K562 (cell line): ENCODE measurements around the gene APBB2. TPM values are rescaled to one million over a fixed set of nuclear protein-coding genes. Genes with fewer than 3 reads are reported as not detected.

Source experiments
- ATAC-seq: fragments of 200-7000 bp; cut with Tn5 transposase; 3 replicates; pipeline ENCODE4 v1.9.1; 2020; ENCODE audit warnings: moderate library complexity
- BruUV-seq: library from RNA; stranded (reverse); fragments of 400-500 nt; replicated peaks from 2 replicates; lab custom pipeline; 2021; lab: Mats Ljungman, UMichigan
- CTCF ChIA-PET: fragments of 300-600 bp; formaldehyde crosslinking; extraction: SDS; loops from one replicate; lab custom pipeline; 2021; ENCODE audit warnings: low intra/inter-chr PET ratio; lab: Yijun Ruan, JAX
- POLR2A ChIA-PET: fragments of 300-600, 350-650 bp; sonication (Branson Sonifier 250); formaldehyde crosslinking; extraction: SDS; loops from one replicate; lab custom pipeline; 2021; ENCODE audit warnings: antibody characterized with exemption, inconsistent platforms; lab: Yijun Ruan, JAX
- DNase-seq, 4 experiments: peaks; one replicate each; pipeline versions ENCODE4 v3.0.0 to v3.0.0-alpha.2; 2011 to 2018; ENCODE audit warnings: low spot score in 3 of 4, mixed read lengths in 3 of 4; ENCODE audit errors: extremely low read depth in 1 of 4
- FAIRE-seq: peaks from 2 replicates; lab custom pipeline; 2011; peaks lifted over from hg19 to GRCh38; lab: Jason Lieb, UNC
- H2AFZ ChIP-seq: 2 replicates; pipeline ENCODE4 v1.6.0; 2011; ENCODE audit warnings: low read depth, low read length, control low read depth, inconsistent platforms
- H3K27ac ChIP-seq: fragments of 200-600 bp; 3 replicates; pipeline ENCODE4 v1.8.0; 2011; ENCODE audit warnings: low read depth, mild to moderate bottlenecking, control low read depth, inconsistent platforms, low read length, moderate library complexity, mixed read lengths; ENCODE audit errors: extremely low read depth
- H3K27me3 ChIP-seq, 2 experiments: fragments of 300-600 bp in 1 of 2; 2 replicates in 1 of 2; 3 replicates in 1 of 2; pipeline versions ENCODE4 v1.6.0 to v1.8.0; 2011; ENCODE audit warnings: inconsistent platforms in 2 of 2, low read length in 2 of 2, mild to moderate bottlenecking in 1 of 2, mixed read lengths in 1 of 2, moderate library complexity in 1 of 2; ENCODE audit not compliant: control insufficient read depth in 2 of 2, insufficient read depth in 2 of 2
- H3K36me3 ChIP-seq: fragments of 300-600 bp; 3 replicates; pipeline ENCODE4 v1.8.0; 2011; ENCODE audit warnings: mild to moderate bottlenecking, low read length, inconsistent platforms; ENCODE audit not compliant: control insufficient read depth, insufficient read depth
- H3K4me1 ChIP-seq, 2 experiments: fragments of 200-600 bp in 1 of 2; replicated peaks in 1 of 2; 2 replicates in 1 of 2; 3 replicates in 1 of 2; pipeline versions ENCODE4 v1.5.1 to v1.8.0; 2011; ENCODE audit warnings: inconsistent platforms in 2 of 2, low read length in 2 of 2, mild to moderate bottlenecking in 1 of 2, mixed read lengths in 1 of 2, moderate library complexity in 1 of 2; ENCODE audit not compliant: control insufficient read depth in 2 of 2, insufficient read depth in 2 of 2
- H3K4me2 ChIP-seq: 2 replicates; pipeline ENCODE4 v1.6.1; 2011; ENCODE audit warnings: low read length, control low read depth, inconsistent platforms, mixed read lengths; ENCODE audit not compliant: insufficient read depth
- H3K4me3 ChIP-seq: fragments of 200-600 bp; sonication (generic), shearing (Covaris generic); 2 replicates; pipeline ENCODE4 v1.5.1; 2016; ENCODE audit warnings: control low read depth, inconsistent platforms
- H3K79me2 ChIP-seq: fragments of 200-600 bp; 3 replicates; pipeline ENCODE4 v1.8.0; 2011; ENCODE audit warnings: low read length, inconsistent platforms; ENCODE audit not compliant: control insufficient read depth, insufficient read depth
- H3K9ac ChIP-seq, 2 experiments: 2 replicates each; pipeline versions ENCODE4 v1.6.0 to v1.6.1; 2011; ENCODE audit warnings: low read depth in 2 of 2, low read length in 2 of 2, control low read depth in 1 of 2, inconsistent platforms in 1 of 2, mild to moderate bottlenecking in 1 of 2, mixed read lengths in 1 of 2; ENCODE audit not compliant: insufficient read depth in 1 of 2
- H3K9me1 ChIP-seq: one replicate; pipeline ENCODE4 v1.6.0; 2011; ENCODE audit warnings: inconsistent platforms, mild to moderate bottlenecking, low read length, moderate library complexity; ENCODE audit not compliant: control insufficient read depth, insufficient read depth
- H3K9me3 ChIP-seq: replicated peaks from 2 replicates; pipeline ENCODE4 v1.5.1; 2011; ENCODE audit warnings: low read depth, low read length, inconsistent platforms; ENCODE audit not compliant: control insufficient read depth, insufficient read depth
- H4K20me1 ChIP-seq: replicated peaks from 2 replicates; pipeline ENCODE4 v1.6.1; 2011; ENCODE audit warnings: low read length, inconsistent platforms, mixed read lengths; ENCODE audit not compliant: control insufficient read depth, insufficient read depth
- CHD1 ChIP-seq: fragments of 200-600 bp; sonication (generic); IDR thresholded peaks from one replicate; pipeline ENCODE4 v1.6.1; 2012; ENCODE audit warnings: mild to moderate bottlenecking, moderate library complexity, low read length, inconsistent platforms
- CHD4 ChIP-seq: fragments of 200-600 bp; sonication (generic); IDR thresholded peaks from 3 replicates; pipeline ENCODE4 v1.6.1; 2012; ENCODE audit warnings: low read depth, mild to moderate bottlenecking, mixed read lengths, low read length, inconsistent platforms; ENCODE audit not compliant: insufficient read depth, insufficient replicate concordance, poor library complexity, severe bottlenecking
- EGR1 ChIP-seq: fragments of 450-650 bp; conservative IDR thresholded peaks from 2 replicates; pipeline ENCODE4 v1.6.1; 2017; ENCODE audit warnings: mild to moderate bottlenecking
- EP300 ChIP-seq: IDR thresholded peaks from 2 replicates; pipeline ENCODE4 v1.6.1; 2012; ENCODE audit warnings: low read length, improper control_type of control experiment
- EWSR1 ChIP-seq: fragments of 450-650 bp; IDR thresholded peaks from 2 replicates; pipeline ENCODE4 v1.6.1; 2018; ENCODE audit warnings: borderline replicate concordance, mild to moderate bottlenecking, low read depth, moderate library complexity; ENCODE audit not compliant: partially characterized antibody
- MCM3 ChIP-seq: fragments of 450-650 bp; IDR thresholded peaks from 2 replicates; pipeline ENCODE4 v1.6.1; 2016
- MCM5 ChIP-seq: fragments of 450-650 bp; IDR thresholded peaks from 2 replicates; pipeline ENCODE4 v1.6.1; 2016; ENCODE audit warnings: low read depth
- MECOM ChIP-seq: fragments of 250-450 bp; sonication (Bioruptor Pico); IDR thresholded peaks from 2 replicates; pipeline ENCODE4 v1.8.0; 2022; ENCODE audit warnings: inconsistent platforms
- NUFIP1 ChIP-seq: fragments of 450-650 bp; IDR thresholded peaks from 2 replicates; pipeline ENCODE4 v1.6.1; 2018; ENCODE audit not compliant: partially characterized antibody
- POLR3G ChIP-seq: IDR thresholded peaks from 2 replicates; pipeline ENCODE4 v1.6.1; 2011; ENCODE audit not compliant: insufficient read length, insufficient replicate concordance; ENCODE audit errors: extremely low read depth
- SNRNP70 ChIP-seq: fragments of 200-400 bp; formaldehyde crosslinking; optimal IDR thresholded peaks from 2 replicates; pipeline ENCODE3; 2017; ENCODE audit warnings: low read depth, low read length
- ZBTB17 ChIP-seq: fragments of 450-650 bp; formaldehyde crosslinking; IDR thresholded peaks from 2 replicates; pipeline ENCODE4 v1.4.0; 2020; ENCODE audit warnings: mild to moderate bottlenecking
- ZNF324 ChIP-seq: fragments of 250-450 bp; sonication (Bioruptor Pico); IDR thresholded peaks from 2 replicates; pipeline ENCODE4 v1.4.0; 2020; ENCODE audit warnings: mild to moderate bottlenecking
- ZSCAN29 ChIP-seq: fragments of 450-650 bp; IDR thresholded peaks from 2 replicates; pipeline ENCODE4 v1.6.1; 2017
- WGBS: fragments of 100-300 bp; shearing (Covaris generic); methylation state at CpG from one replicate; pipeline ENCODE4 v1.1.6; 2016; ENCODE audit warnings: low coverage, mixed read lengths; ENCODE audit not compliant: insufficient coverage; ENCODE audit errors: missing lambda C conversion rate; 5-methylcytosine and 5-hydroxymethylcytosine counted together
- in situ Hi-C: fragments of 300-500 bp; cut with MboI; formaldehyde crosslinking; loops from 4 replicates; pipeline ENCODE4 v1.15.0; 2018; ENCODE audit warnings: inconsistent platforms, mixed read lengths
- intact Hi-C: fragments of 100-400 bp; cut with micrococcal nuclease; formaldehyde crosslinking; loops from 2 replicates; pipeline ENCODE4 v1.14.2; 2022
- polyA plus RNA-seq, 8 experiments: library from polyadenylated mRNA; depleted of rRNA in 4 of 8; stranded (reverse) in 5 of 8; unstranded in 3 of 8; fragments of >200 nt; fragmentation: Nextera tagmentation in 2 of 8; fragmentation: Illumina TruSeq in 1 of 8; extraction: Ambion mirVana in 2 of 8; extraction: Trizol in 1 of 8; gene quantifications; 2 replicates each; pipeline versions ENCODE4 v1.2.1 to v1.2.3, GENCODE V29; 2011 to 2014; ENCODE audit warnings: inconsistent platforms in 1 of 8, missing spikeins in 1 of 8
- total RNA-seq, 7 experiments: library from RNA; depleted of rRNA in 6 of 7; stranded (reverse); fragments of >200 nt in 6 of 7; fragmentation: Illumina TruSeq in 2 of 7; extraction: Trizol in 2 of 7; gene quantifications; 2 replicates each; pipeline versions ENCODE4 v1.2.1 to v1.2.3, GENCODE V29; 2011 to 2021; ENCODE audit warnings: low replicate concordance in 1 of 7
- TF ChIP-seq, protein P1 (sequence below): fragments of 450-650 bp; IDR thresholded peaks from 2 replicates; pipeline ENCODE4 v1.6.1; 2016
- TF ChIP-seq, protein P2 (sequence below): fragments of 450-650 bp; formaldehyde crosslinking; IDR thresholded peaks from 2 replicates; pipeline ENCODE4 v1.4.0; 2022; ENCODE audit warnings: missing genetic modification characterization
- TF ChIP-seq, protein P3 (sequence below): fragments of 450-650 bp; conservative IDR thresholded peaks from 2 replicates; pipeline ENCODE4 v1.6.1; 2016; ENCODE audit warnings: missing genetic modification characterization, low read depth, mild to moderate bottlenecking, control low read depth, missing compliant biosample characterization
- TF ChIP-seq, protein P4 (sequence below): fragments of 450-650 bp; IDR thresholded peaks from 2 replicates; pipeline ENCODE4 v1.6.1; 2016; ENCODE audit warnings: borderline replicate concordance

APBB2 gene
- total and polyA plus RNA-seq, 9 of the 15 experiments (the other 6 are each of a cell fraction or from before 2014, with no cell fraction given), result 0.08 to 2.1 (median 1.4) TPM

DNA sequence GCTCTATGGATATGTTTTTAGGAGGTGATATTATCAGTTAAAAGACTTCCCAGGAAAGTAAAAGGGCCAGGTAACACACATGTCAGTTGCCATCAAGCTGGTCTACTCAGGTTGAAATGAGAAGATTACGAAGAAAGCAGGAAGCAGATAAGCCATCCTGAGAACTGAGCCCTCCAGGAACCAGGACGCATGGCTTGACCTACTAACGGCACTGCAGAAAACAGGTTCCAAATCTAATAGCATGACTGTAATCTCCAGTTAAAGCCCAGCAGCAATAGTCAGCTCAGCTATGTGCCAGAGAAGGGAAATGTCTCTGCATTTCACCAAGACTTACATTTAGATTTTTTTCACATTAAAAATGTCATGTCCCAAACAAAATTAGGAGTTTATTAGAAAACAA, 77.9 kb downstream of the APBB2 start:
- no peak overlapping the region for H3K27ac ChIP-seq
- ATAC-seq (no peak), FAIRE-seq (no peak), DNase-seq (no peak)
- H3K4me2 ChIP-seq, result no peak overlapping the region
- no peaks in the 10 kb centered on the region for H3K9me3 ChIP-seq
- no peaks in the 10 kb centered on the region for H4K20me1 ChIP-seq
- intact Hi-C loops, result no loop called here
- no peaks in the 10 kb centered on the region for H3K27me3 ChIP-seq
- H3K9me1 ChIP-seq, result no peaks in the 10 kb centered on the region
- 2% methylated on average over 3 of the region's 3 CpGs for WGBS
- POLR2A ChIA-PET, result no interaction called here
- CTCF ChIA-PET, result no interaction called here
- no peaks in the 10 kb centered on the region for H3K79me2 ChIP-seq
- in situ Hi-C loops, result no loop called here
- no peaks in the 10 kb centered on the region for H3K4me1 ChIP-seq
- H3K4me3 ChIP-seq, result no peak overlapping the region
- no peak overlapping the region for H3K9ac ChIP-seq
- BruUV-seq, result no TSS peak
- TF ChIP-seq CHD1 (no peak), MCM5 (no peak), ZNF324 (CRISPR knock-in tag) (no peak), POLR3G (no peak), EGR1 (no peak), CHD4 (no peak), MCM3 (no peak), ZBTB17 (CRISPR knock-in tag) (no peak), MECOM (CRISPR knock-in tag) (no peak), EWSR1 (no peak), SNRNP70 (no peak), EP300 (no peak), NUFIP1 (no peak), ZSCAN29 (no peak)
- TF ChIP-seq, protein P1, sequence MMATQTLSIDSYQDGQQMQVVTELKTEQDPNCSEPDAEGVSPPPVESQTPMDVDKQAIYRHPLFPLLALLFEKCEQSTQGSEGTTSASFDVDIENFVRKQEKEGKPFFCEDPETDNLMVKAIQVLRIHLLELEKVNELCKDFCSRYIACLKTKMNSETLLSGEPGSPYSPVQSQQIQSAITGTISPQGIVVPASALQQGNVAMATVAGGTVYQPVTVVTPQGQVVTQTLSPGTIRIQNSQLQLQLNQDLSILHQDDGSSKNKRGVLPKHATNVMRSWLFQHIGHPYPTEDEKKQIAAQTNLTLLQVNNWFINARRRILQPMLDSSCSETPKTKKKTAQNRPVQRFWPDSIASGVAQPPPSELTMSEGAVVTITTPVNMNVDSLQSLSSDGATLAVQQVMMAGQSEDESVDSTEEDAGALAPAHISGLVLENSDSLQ, result no peak
- TF ChIP-seq, protein P2, sequence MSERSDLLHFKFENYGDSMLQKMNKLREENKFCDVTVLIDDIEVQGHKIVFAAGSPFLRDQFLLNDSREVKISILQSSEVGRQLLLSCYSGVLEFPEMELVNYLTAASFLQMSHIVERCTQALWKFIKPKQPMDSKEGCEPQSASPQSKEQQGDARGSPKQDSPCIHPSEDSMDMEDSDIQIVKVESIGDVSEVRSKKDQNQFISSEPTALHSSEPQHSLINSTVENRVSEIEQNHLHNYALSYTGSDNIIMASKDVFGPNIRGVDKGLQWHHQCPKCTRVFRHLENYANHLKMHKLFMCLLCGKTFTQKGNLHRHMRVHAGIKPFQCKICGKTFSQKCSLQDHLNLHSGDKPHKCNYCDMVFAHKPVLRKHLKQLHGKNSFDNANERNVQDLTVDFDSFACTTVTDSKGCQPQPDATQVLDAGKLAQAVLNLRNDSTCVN, result no peak
- TF ChIP-seq, protein P3, sequence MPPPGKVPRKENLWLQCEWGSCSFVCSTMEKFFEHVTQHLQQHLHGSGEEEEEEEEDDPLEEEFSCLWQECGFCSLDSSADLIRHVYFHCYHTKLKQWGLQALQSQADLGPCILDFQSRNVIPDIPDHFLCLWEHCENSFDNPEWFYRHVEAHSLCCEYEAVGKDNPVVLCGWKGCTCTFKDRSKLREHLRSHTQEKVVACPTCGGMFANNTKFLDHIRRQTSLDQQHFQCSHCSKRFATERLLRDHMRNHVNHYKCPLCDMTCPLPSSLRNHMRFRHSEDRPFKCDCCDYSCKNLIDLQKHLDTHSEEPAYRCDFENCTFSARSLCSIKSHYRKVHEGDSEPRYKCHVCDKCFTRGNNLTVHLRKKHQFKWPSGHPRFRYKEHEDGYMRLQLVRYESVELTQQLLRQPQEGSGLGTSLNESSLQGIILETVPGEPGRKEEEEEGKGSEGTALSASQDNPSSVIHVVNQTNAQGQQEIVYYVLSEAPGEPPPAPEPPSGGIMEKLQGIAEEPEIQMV (tag), result no peak
- TF ChIP-seq, protein P4, sequence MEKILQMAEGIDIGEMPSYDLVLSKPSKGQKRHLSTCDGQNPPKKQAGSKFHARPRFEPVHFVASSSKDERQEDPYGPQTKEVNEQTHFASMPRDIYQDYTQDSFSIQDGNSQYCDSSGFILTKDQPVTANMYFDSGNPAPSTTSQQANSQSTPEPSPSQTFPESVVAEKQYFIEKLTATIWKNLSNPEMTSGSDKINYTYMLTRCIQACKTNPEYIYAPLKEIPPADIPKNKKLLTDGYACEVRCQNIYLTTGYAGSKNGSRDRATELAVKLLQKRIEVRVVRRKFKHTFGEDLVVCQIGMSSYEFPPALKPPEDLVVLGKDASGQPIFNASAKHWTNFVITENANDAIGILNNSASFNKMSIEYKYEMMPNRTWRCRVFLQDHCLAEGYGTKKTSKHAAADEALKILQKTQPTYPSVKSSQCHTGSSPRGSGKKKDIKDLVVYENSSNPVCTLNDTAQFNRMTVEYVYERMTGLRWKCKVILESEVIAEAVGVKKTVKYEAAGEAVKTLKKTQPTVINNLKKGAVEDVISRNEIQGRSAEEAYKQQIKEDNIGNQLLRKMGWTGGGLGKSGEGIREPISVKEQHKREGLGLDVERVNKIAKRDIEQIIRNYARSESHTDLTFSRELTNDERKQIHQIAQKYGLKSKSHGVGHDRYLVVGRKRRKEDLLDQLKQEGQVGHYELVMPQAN, result no peak
- H2AFZ ChIP-seq, result no peak overlapping the region
- no peaks in the 10 kb centered on the region for H3K36me3 ChIP-seq
